Measurements from ENCODE around the gene HDAC5.
"Not testable (repeated sequence)": the region's sequence is repeated elsewhere in the genome, so short reads cannot be mapped to it uniquely, and the experiment has no call there.

The HDAC5 gene

GRCh38 chr17:44071198-44071520 is 52.3 kb downstream of the HDAC5 start:
- in situ Hi-C loops (cut with MboI; ENCODE audit: low sequenced_read_pairs): no loop called here

- in situ Hi-C loops (cut with MboI; ENCODE audit: low sequenced_read_pairs): no loop called here
Observed at GRCh38 chr17:44070455-44071197, 52.8 kb downstream of the HDAC5 start, which contains the start of gene G6PC3. G6PC3 (plus strand) TSS chr17:44070735; CDS start chr17:44070966, 231 bp downstream.

- in situ Hi-C loops (cut with MboI; ENCODE audit: low sequenced_read_pairs): no loop called here
Observed at GRCh38 chr17:44069974-44070454, 53.4 kb downstream of the HDAC5 start.

GRCh38 chr17:44067545-44067940 is 55.9 kb downstream of the HDAC5 start:
- in situ Hi-C loops (cut with MboI; ENCODE audit: low sequenced_read_pairs): no loop called here

GRCh38 chr17:44066204-44066930 is 57.1 kb downstream of the HDAC5 start, which contains the start of gene LSM12:
LSM12 (minus strand) TSS chr17:44066671; CDS start chr17:44066587, 84 bp downstream.
- in situ Hi-C loops (cut with MboI; ENCODE audit: low sequenced_read_pairs): no loop called here

GRCh38 chr17:44065668-44066203 is 57.7 kb downstream of the HDAC5 start:
- in situ Hi-C loops (cut with MboI; ENCODE audit: low sequenced_read_pairs): no loop called here

- in situ Hi-C loops (cut with MboI; ENCODE audit: low sequenced_read_pairs): no loop called here
Observed at GRCh38 chr17:44063704-44064639, 59.5 kb downstream of the HDAC5 start.

- in situ Hi-C loops (cut with MboI; ENCODE audit: low sequenced_read_pairs): no loop called here
Observed at GRCh38 chr17:44062871-44063270, 60.6 kb downstream of the HDAC5 start.

- in situ Hi-C loops (cut with MboI; ENCODE audit: low sequenced_read_pairs): no loop called here
Observed at GRCh38 chr17:44061446-44061845, 62.0 kb downstream of the HDAC5 start.

GRCh38 chr17:44059101-44059892 is 64.1 kb downstream of the HDAC5 start:
- in situ Hi-C loops (cut with MboI; ENCODE audit: low sequenced_read_pairs): no loop called here

GRCh38 chr17:44053125-44053872 is 70.1 kb downstream of the HDAC5 start:
- in situ Hi-C loops (cut with MboI; ENCODE audit: low sequenced_read_pairs): no loop called here

GRCh38 chr17:44049294-44050060 is 74.0 kb downstream of the HDAC5 start:
- in situ Hi-C loops (cut with MboI; ENCODE audit: low sequenced_read_pairs): no loop called here

- in situ Hi-C loops (cut with MboI; ENCODE audit: low sequenced_read_pairs): not testable (repeated sequence)
Observed at GRCh38 chr17:44046893-44047292, 76.5 kb downstream of the HDAC5 start.

- in situ Hi-C loops (cut with MboI; ENCODE audit: low sequenced_read_pairs): no loop called here
Observed at GRCh38 chr17:44045486-44045885, 78.0 kb downstream of the HDAC5 start.

- in situ Hi-C loops (cut with MboI; ENCODE audit: low sequenced_read_pairs): no loop called here
Observed at GRCh38 chr17:44044071-44044470, 79.4 kb downstream of the HDAC5 start.

GRCh38 chr17:44043272-44043696 is 80.2 kb downstream of the HDAC5 start:
- in situ Hi-C loops (cut with MboI; ENCODE audit: low sequenced_read_pairs): no loop called here

GRCh38 chr17:44039829-44040635 is 83.4 kb downstream of the HDAC5 start:
- in situ Hi-C loops (cut with MboI; ENCODE audit: low sequenced_read_pairs): no loop called here

GRCh38 chr17:44038604-44039011 is 84.8 kb downstream of the HDAC5 start:
- in situ Hi-C loops (cut with MboI; ENCODE audit: low sequenced_read_pairs): no loop called here
